K562 (cell line): ENCODE data around the gene TMEFF1. TPM values are rescaled to one million over a fixed set of nuclear protein-coding genes. Genes with fewer than 3 reads are reported as not detected.

Experiments
- ARID4B ChIP-seq: sonication (generic); formaldehyde crosslinking; IDR thresholded peaks from 2 replicates; pipeline ENCODE4 v1.8.0; 2022; ENCODE audit warnings: mild to moderate bottlenecking, missing genetic modification reagents
- CUX1 ChIP-seq: fragments of 200-800 bp; sonication (Bioruptor generic); IDR thresholded peaks from 2 replicates; pipeline ENCODE4 v1.6.1; 2016; ENCODE audit warnings: missing genetic modification characterization, missing compliant biosample characterization
- RB1 ChIP-seq: fragments of 450-650 bp; IDR thresholded peaks from 2 replicates; pipeline ENCODE4 v1.6.1; 2017; ENCODE audit warnings: low read depth, mild to moderate bottlenecking
- SP2 ChIP-seq: IDR thresholded peaks from 2 replicates; pipeline ENCODE4 v1.6.1; 2011; ENCODE audit warnings: mild to moderate bottlenecking, low read depth, low read length, moderate library complexity; ENCODE audit not compliant: poor library complexity, severe bottlenecking; ENCODE audit errors: extremely low read depth
- ZNF318 ChIP-seq, 2 experiments: fragments of 450-650 bp; IDR thresholded peaks; 2 replicates each; pipeline ENCODE4 v1.6.1; 2016; ENCODE audit warnings: mild to moderate bottlenecking in 2 of 2, borderline replicate concordance in 1 of 2, low read depth in 1 of 2, moderate library complexity in 1 of 2
- polyA plus RNA-seq, 8 experiments: library from polyadenylated mRNA; depleted of rRNA in 4 of 8; stranded (reverse) in 5 of 8; unstranded in 3 of 8; fragments of >200 nt; fragmentation: Nextera tagmentation in 2 of 8; fragmentation: Illumina TruSeq in 1 of 8; extraction: Ambion mirVana in 2 of 8; extraction: Trizol in 1 of 8; gene quantifications; 2 replicates each; pipeline versions ENCODE4 v1.2.1 to v1.2.3, GENCODE V29; 2011 to 2014; ENCODE audit warnings: inconsistent platforms in 1 of 8, missing spikeins in 1 of 8
- total RNA-seq, 7 experiments: library from RNA; depleted of rRNA in 6 of 7; stranded (reverse); fragments of >200 nt in 6 of 7; fragmentation: Illumina TruSeq in 2 of 7; extraction: Trizol in 2 of 7; gene quantifications; 2 replicates each; pipeline versions ENCODE4 v1.2.1 to v1.2.3, GENCODE V29; 2011 to 2021; ENCODE audit warnings: low replicate concordance in 1 of 7

The TMEFF1 gene
- total and polyA plus RNA-seq, 9 of the 15 experiments (the other 6 are each of a cell fraction or from before 2014, with no cell fraction given): 0.07 to 1.1 (median 0.28) TPM; not detected in 2

- no peak for TF ChIP-seq CUX1 (CRISPR knock-in tag)
- TF ChIP-seq RB1: peak; percentile 22; the same call in 1 of the 2 replicates
- TF ChIP-seq ZNF318 (IDR thresholded peaks at IDR 0.05; ENCODE audit: borderline replicate concordance in 1 of 2, low read depth in 1 of 2): no peak
- TF ChIP-seq SP2: no peak
- peak; percentile 27; the same call in 1 of the 2 replicates for TF ChIP-seq ARID4B (CRISPR knock-in tag)
Observed at GRCh38 chr9:100473276-100474081, 530 bp downstream of the TMEFF1 start (continued).
